H1 (cell line): ENCODE measurements around the gene PUS3. TPM values are rescaled to one million over a fixed set of nuclear protein-coding genes. Genes with fewer than 3 reads are reported as not detected.

Experiments
- BRCA1 ChIP-seq: IDR thresholded peaks from 2 replicates; pipeline ENCODE4 v1.6.1; 2012; ENCODE audit warnings: low read depth, low read length, improper control_type of control experiment
- CHD1 ChIP-seq: IDR thresholded peaks from 2 replicates; pipeline ENCODE4 v1.6.1; 2012; ENCODE audit warnings: low read depth, low read length, improper control_type of control experiment
- CREB1 ChIP-seq: IDR thresholded peaks from 2 replicates; pipeline ENCODE4 v1.6.1; 2012; ENCODE audit warnings: inconsistent platforms
- EP300 ChIP-seq, 2 experiments: IDR thresholded peaks; 1 replicate in 1 of 2; 2 replicates in 1 of 2; pipeline ENCODE4 v1.6.1; 2011 to 2012; ENCODE audit warnings: low read depth in 2 of 2, low read length in 2 of 2, mild to moderate bottlenecking in 2 of 2, borderline replicate concordance in 1 of 2, inconsistent platforms in 1 of 2, moderate library complexity in 1 of 2
- EZH2 ChIP-seq: fragments of 200-600 bp; sonication (generic); IDR thresholded peaks from 2 replicates; pipeline ENCODE4 v1.7.1; 2012; ENCODE audit warnings: low read depth, mild to moderate bottlenecking, moderate library complexity, low read length, inconsistent platforms; ENCODE audit not compliant: severe bottlenecking
- RAD21 ChIP-seq, 2 experiments: IDR thresholded peaks in 1 of 2; conservative IDR thresholded peaks in 1 of 2; 2 replicates each; pipeline ENCODE4 v1.6.1; 2011; ENCODE audit warnings: low read depth in 2 of 2, low read length in 2 of 2, improper control_type of control experiment in 1 of 2, inconsistent platforms in 1 of 2, mild to moderate bottlenecking in 1 of 2, moderate library complexity in 1 of 2
- RNF2 ChIP-seq: fragments of 200-900, 300-1000 bp; sonication (generic); IDR thresholded peaks from 2 replicates; pipeline ENCODE4 v1.7.1; 2016; ENCODE audit warnings: borderline replicate concordance, low read depth, mild to moderate bottlenecking, antibody characterized with exemption, low read length; ENCODE audit not compliant: poor library complexity, severe bottlenecking; ENCODE audit errors: missing control alignments
- SRF ChIP-seq: IDR thresholded peaks from 2 replicates; pipeline ENCODE4 v1.6.1; 2011; ENCODE audit warnings: mild to moderate bottlenecking, low read depth, low read length, moderate library complexity
- TCF12 ChIP-seq: IDR thresholded peaks from 2 replicates; pipeline ENCODE4 v1.6.1; 2011; ENCODE audit warnings: low read depth, mild to moderate bottlenecking, low read length
- YY1 ChIP-seq: IDR thresholded peaks from 2 replicates; pipeline ENCODE4 v1.6.1; 2011; ENCODE audit warnings: low read depth, mild to moderate bottlenecking, low read length
- polyA plus RNA-seq, 7 experiments: library from polyadenylated mRNA; depleted of rRNA in 3 of 7; stranded (reverse) in 5 of 7; unstranded in 2 of 7; fragments of >200 nt in 5 of 7; fragments of 200-250 nt in 2 of 7; gene quantifications; 1 replicate in 5 of 7; 2 replicates in 1 of 7; 4 replicates in 1 of 7; pipeline versions ENCODE4 v1.2.1 to v1.2.3, GENCODE V29; 2011 to 2013; ENCODE audit warnings: missing spikeins in 2 of 7, mixed read lengths in 2 of 7
- total RNA-seq: library from RNA; stranded (reverse); fragmentation: NEBNext Ultra II Directional; extraction: Animal tissue kit (Norgen Biotek cat#: 25700); gene quantifications from 2 replicates; pipeline ENCODE4 v1.2.1, GENCODE V29; 2021
- TF ChIP-seq, protein P1 (sequence below), 3 experiments: IDR thresholded peaks; 1 replicate in 2 of 3; 2 replicates in 1 of 3; pipeline versions ENCODE4 v1.5.1 to v1.6.1; 2011; ENCODE audit warnings: low read length in 3 of 3, mild to moderate bottlenecking in 3 of 3, inconsistent platforms in 2 of 3, low read depth in 1 of 3, moderate library complexity in 1 of 3; ENCODE audit not compliant: insufficient read depth in 1 of 3; ENCODE audit errors: control extremely low read depth in 1 of 3
- TF ChIP-seq, protein P2 (sequence below): IDR thresholded peaks from 2 replicates; pipeline ENCODE4 v1.6.1; 2012; ENCODE audit warnings: inconsistent platforms
- TF ChIP-seq, protein P3 (sequence below): IDR thresholded peaks from 2 replicates; pipeline ENCODE4 v1.6.1; 2012; ENCODE audit warnings: inconsistent platforms

The PUS3 gene
- total and polyA plus RNA-seq, 2 of the 8 experiments (the other 6 are each of a cell fraction or from before 2014, with no cell fraction given) = 8.7 to 22.6 TPM

DNA sequence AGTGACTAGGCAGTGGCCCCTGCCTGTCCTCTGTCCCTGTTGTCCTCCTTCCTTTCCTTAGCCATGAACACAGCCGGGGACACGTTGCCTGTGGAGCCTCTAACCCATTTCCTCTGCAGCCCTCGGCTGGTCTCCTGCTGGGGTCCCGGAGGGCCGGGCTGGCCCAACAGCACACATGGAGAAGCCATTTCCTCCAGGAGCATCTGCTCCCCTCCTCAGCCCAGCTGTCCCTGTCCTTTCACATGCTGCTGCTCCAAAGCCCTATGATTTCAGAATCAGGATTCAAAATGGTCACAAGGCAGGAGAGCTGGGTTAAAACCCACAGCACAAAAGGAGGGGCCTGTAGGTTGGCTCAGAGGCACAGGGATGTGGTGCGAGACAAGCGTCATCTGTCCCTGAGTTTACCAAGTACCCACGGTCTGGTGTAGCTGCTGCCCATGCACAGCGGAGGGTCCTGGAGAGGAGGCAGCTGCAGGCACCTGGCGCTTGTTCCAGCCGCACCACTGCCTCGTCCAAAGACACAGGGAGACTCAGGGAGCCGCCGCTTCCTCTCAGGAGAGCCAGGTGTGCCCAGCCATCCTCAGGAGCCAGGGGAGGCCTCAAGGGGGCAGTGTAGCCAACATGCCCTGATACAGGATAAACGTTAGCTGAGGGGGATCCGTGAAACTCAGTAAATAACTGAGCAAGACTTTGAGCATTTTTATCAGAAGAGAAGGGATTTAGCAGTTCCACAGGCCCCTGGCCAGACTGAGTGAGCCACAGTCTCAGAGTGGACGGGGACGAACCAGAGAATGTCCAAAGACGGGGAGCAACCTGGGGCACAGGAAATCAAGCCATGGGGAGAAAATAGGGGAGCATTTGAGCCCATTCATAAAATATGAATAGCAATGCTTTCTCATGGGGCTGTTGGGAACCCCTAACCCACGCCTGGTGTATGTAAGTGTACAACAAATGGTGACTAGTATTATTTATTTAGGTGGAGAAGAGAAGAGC lies 38.9 kb upstream of the PUS3 start (continued):
- TF ChIP-seq, protein P1, sequence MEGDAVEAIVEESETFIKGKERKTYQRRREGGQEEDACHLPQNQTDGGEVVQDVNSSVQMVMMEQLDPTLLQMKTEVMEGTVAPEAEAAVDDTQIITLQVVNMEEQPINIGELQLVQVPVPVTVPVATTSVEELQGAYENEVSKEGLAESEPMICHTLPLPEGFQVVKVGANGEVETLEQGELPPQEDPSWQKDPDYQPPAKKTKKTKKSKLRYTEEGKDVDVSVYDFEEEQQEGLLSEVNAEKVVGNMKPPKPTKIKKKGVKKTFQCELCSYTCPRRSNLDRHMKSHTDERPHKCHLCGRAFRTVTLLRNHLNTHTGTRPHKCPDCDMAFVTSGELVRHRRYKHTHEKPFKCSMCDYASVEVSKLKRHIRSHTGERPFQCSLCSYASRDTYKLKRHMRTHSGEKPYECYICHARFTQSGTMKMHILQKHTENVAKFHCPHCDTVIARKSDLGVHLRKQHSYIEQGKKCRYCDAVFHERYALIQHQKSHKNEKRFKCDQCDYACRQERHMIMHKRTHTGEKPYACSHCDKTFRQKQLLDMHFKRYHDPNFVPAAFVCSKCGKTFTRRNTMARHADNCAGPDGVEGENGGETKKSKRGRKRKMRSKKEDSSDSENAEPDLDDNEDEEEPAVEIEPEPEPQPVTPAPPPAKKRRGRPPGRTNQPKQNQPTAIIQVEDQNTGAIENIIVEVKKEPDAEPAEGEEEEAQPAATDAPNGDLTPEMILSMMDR (IDR thresholded peaks at IDR 0.05; ENCODE audit: control extremely low read depth in 1 of 3, insufficient read depth in 1 of 3, low read depth in 1 of 3, low read length in 3 of 3) = peak; percentile 74 to 92 (median 90)
- TF ChIP-seq, protein P2, sequence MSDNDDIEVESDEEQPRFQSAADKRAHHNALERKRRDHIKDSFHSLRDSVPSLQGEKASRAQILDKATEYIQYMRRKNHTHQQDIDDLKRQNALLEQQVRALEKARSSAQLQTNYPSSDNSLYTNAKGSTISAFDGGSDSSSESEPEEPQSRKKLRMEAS = peak; percentile 76
- TF ChIP-seq SRF (no peak), EZH2 (no peak), RAD21 (IDR thresholded peaks at IDR 0.05 in 1 of 2, conservative IDR thresholded peaks at IDR 0.05 in 1 of 2; ENCODE audit: low read depth in 2 of 2, low read length in 2 of 2) (peak; percentile 71 to 78), CHD1 (no peak), BRCA1 (no peak), CREB1 (peak; percentile 43; the same call in 1 of the 2 replicates), EP300 (IDR thresholded peaks at IDR 0.05; ENCODE audit: borderline replicate concordance in 1 of 2, low read depth in 2 of 2, low read length in 2 of 2) (peak in 1 of 2 experiments; percentile 63; a peak in 1 of 3 replicates), YY1 (0 out of 2 replicates have a peak, but pooled peaks have one; percentile 41), TCF12 (peak; percentile 91; the same call in 1 of the 2 replicates), RNF2 (no peak)
- TF ChIP-seq, protein P3, sequence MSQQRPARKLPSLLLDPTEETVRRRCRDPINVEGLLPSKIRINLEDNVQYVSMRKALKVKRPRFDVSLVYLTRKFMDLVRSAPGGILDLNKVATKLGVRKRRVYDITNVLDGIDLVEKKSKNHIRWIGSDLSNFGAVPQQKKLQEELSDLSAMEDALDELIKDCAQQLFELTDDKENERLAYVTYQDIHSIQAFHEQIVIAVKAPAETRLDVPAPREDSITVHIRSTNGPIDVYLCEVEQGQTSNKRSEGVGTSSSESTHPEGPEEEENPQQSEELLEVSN = peak; percentile 48; the same call in 1 of the 2 replicates
